ENCODE data around the gene TUBGCP4.
"Not testable (repeated sequence)": the region's sequence is repeated elsewhere in the genome, so short reads cannot be mapped to it uniquely, and the experiment has no call there.

The TUBGCP4 gene, protein sequence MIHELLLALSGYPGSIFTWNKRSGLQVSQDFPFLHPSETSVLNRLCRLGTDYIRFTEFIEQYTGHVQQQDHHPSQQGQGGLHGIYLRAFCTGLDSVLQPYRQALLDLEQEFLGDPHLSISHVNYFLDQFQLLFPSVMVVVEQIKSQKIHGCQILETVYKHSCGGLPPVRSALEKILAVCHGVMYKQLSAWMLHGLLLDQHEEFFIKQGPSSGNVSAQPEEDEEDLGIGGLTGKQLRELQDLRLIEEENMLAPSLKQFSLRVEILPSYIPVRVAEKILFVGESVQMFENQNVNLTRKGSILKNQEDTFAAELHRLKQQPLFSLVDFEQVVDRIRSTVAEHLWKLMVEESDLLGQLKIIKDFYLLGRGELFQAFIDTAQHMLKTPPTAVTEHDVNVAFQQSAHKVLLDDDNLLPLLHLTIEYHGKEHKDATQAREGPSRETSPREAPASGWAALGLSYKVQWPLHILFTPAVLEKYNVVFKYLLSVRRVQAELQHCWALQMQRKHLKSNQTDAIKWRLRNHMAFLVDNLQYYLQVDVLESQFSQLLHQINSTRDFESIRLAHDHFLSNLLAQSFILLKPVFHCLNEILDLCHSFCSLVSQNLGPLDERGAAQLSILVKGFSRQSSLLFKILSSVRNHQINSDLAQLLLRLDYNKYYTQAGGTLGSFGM

DNA sequence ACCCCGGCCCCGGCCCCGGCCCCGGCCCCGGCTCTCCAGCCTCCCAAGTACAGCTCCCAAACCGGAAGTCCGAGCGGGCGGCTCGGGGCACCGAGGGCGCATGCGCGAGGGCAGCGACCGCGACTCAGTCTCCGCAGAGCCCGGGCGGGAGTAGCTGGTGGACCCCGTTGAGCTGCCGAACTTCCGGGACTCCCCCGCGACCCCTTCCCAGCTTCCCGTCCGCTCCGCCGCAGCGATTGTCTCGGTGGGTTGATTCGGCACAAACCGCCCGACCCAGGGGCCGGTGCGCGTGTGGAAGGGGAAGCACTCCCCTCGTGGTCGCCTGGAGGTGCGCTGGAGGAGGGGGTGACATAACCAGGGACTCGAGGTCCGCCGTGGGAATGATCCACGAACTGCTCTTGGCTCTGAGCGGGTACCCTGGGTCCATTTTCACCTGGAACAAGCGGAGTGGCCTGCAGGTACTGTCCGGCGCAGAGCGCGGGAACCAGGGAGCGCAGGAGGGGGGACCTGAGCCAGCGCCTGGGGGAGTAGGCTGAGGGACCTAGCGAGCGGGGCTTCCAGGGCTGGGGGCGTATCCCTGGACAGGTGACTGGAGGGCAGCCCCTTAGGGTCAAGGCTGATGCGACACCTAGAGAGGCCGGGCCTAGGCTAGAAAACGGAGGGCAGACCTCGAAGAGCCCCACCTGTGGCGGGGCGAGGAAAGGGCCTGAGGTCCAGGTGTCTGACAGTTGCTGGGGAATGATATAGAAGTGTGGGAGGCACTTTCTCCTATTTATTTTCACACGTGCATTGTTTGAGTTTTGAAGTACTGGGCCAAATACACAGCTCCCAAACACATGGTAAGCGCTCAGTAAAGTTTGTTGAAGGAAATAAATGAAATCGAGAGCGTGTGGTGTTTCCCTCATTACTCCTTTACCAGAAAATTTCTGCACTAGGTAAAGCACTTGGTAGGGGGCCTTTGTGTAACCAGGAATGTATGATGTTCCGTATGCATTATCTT, at the start of gene TUBGCP4, which contains the start of gene ZSCAN29:
Gene TUBGCP4, plus strand, starts transcription at position 127 of the 1,000 bp plus-strand sequence. Its CDS starts 254 bp downstream, at position 381.
Gene ZSCAN29, minus strand, starts transcription at position 69 of the 1,000 bp plus-strand sequence. CDS start 1,130 bp downstream, outside the sequence.
- peak; percentile 23 for DNase-seq

DNA sequence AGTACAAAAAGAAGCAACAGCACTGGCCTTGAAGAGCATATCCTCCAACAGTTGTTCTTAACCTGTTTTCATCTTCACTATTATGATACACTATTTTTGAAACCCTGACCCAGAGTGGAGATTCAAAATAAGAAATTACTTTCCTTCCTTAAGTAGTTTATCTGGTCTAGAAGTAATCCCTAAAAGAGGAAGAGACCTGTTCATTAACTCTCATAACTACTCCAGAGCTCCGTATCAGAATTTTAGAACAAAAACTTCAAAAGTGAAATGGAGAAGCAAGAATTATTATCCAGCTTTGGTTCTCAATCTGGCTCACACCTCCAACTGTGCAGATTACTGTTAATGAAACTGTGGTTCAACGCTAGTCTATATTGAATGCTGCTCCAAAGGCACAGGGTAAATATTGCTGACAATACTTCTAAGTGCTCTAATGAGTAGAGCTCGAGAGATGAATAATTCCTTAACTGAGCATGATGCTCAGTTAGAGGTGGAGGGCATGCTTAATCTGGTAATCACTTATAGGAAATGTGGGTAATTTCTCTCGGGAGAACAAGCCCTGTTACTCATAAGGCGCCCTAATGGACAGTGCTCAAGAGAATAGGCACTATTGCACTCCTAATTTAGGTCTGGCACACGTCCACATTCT, 45.7 kb upstream of the TUBGCP4 start:
- DNase-seq: no peak

DNA sequence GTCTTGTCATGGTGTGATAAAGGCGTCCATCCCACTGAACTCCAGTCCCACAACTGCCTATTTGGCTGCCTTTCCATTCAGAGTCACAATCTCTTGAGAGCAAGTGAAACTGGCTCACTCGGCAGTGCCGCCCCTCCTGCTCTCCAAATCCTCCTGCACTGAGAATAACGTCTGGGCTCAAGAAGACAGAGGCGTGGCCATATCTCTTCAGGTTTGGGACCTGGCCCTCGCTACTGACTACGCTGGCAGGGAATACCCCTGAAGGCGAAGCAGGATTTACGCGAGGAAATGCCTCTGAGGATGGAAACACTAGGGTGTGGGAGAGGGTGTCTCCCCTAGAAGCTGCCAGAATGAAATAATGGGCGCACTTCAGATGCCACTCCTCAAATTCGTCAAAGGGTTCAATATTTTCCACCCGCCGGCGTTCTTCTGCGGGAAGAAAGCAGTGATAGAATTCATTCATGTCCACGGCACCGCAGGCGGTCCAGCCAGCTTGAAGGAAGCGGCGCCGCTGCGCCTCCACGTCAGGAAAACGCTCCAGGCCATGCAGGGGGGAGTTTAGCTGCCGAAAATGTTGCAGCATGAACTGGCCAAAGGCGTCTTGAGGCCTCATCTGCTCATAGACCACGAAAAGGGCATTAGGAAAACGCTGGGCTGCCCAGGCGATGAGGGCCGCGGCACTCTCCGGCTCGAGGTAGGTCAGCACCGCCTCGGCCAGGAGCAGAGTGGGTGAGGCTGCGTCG, 41.5 kb upstream of the TUBGCP4 start:
- no peak for DNase-seq

DNA sequence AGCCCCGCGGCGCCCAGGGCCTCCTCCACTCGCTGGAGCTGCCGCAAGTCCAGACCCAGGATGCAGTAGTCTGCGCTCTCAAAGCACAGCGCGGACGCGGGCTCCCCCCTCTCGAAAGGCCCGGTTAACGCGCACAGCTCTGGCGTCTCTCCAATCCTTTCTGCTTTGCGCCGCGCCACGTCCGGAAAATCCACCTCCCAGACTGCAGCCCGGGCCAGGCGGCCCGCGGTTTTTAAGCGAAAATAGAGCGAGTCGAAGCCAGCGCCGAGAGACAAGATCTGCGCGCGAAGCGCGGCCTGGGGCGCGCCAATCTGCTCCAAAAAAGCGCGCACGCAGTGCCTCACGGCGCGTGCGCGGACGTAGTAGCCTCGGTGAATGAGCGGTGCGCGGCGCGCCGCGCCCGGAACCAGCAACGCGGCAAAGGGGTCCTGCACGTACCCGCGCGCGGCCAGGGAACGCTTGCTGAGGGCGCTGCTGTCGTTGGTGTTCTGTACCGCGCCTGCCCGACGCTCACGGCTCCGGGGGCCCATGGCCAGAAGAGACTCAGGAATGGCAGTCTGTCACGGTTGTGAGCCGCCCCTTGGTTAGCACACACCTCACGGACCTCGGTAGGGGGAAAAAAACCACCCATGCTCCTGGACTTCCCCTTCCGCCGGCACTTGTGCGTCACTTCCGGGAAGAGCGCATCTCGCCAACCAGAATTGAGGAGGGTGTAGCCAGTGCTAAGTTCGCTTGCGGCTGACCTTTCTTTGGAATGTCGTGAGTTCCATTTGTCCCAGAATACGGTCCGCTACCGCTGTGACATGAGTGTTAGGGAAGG, 40.7 kb upstream of the TUBGCP4 start, which contains the start of gene LCMT2:
Gene LCMT2, minus strand, starts transcription at position 614 of the 820 bp plus-strand sequence. Its CDS starts 84 bp downstream, at position 530.
- peak; percentile 60 for DNase-seq

DNA sequence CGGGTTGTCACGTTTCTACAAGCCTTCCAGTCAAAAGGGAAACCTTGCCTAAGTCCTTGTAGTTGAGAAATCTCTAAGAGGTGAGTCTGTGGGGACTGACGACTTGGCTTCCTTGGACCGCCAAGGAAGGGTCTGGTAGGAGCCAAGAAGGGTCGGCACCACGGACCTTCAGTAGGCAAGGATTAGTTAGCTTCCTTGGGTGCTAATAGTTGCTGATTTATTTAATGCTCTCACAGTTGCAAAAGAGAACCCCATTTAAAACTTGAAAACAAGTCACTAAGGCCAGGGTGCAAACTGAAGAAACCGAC, 40.2 kb upstream of the TUBGCP4 start:
- DNase-seq: no peak

DNA sequence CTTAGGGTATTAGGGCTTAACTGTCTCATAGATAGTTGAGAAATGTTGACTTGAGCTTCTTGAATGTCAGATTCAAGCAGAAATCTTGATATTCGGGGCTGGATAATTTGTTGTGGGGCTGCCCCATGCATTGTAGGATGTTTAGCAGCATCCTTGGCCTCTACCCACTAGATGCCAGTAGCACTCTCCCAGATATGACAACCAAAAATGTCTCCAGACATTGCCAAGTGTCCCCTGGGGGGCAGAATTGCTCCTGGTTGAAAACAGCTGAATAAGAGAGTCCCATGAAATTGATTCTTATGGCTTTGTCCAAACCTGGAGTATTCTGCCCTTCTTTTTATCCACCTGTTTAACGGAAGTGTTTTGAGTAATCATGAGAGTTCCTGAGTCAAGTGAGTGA, 24.6 kb upstream of the TUBGCP4 start:
- DNase-seq: no peak

DNA sequence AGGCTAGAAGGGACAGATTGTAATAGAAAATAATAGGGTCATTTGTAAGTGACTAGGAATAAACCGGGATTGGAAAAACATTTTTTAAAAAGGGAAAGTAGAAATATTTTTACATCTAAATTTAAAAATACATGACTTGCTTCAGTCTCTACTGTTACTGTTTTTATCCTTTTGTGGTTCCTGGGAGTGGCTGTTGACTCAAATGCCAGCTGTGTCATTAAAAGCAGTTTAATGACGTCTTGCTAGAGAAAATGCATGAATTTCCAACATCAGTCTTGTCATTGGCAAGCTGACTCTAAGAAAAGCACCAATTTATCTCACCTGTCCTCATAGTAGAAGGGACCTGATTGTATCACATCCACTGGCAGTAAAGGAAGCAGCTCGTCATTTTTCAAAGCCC, 23.8 kb upstream of the TUBGCP4 start:
- DNase-seq: no peak

DNA sequence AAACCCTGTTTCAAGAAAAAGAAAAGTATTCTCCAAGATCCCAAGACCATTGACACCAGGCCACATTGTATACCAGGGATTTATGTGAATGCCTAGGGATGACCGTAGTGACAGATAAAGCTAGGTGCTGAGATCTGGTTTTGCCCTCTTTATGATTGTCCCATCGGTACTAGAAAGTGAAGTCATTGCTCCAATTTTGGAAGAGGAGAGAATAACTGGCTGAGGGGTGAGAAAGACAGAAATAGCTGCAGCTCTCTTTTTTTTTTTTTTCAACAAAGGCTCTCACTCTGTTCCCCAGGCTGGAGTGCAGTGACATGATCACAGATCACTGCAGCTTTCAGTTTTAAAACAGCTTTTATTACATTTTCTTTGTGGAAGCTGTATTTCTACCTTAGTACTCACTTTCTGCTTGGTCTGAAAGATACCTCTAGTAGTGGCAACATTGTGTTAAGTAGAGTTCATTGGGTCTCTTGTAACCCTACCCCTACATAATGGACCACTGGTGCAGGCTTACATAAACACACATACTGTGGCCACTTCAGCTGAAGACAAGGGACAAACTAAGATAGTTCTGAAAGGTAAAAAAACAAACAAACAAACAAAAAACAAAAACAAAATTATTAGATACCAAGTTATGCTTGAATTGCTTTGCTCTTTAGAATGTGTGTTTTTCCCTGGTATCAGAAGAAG, 18.1 kb upstream of the TUBGCP4 start:
- DNase-seq: no peak

DNA sequence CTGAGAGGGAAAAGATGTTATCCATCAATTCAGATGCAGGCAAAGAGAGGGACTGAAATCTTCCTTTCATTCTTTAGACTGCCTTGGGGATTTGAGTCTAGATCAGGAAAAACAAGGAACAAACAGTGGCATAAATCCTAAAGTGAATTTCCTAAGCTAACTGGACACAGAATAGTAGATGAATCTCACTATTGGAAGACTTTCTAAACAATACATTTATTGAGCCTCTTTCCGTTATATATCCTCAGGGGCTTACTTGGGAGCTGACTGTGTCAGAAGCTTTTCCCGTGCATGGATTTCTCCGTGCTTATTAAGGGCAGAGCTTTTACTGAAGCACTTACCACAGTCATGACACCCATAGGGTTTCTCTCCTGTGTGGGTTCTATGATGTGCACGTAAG, 10.1 kb upstream of the TUBGCP4 start:
- DNase-seq: no peak

DNA sequence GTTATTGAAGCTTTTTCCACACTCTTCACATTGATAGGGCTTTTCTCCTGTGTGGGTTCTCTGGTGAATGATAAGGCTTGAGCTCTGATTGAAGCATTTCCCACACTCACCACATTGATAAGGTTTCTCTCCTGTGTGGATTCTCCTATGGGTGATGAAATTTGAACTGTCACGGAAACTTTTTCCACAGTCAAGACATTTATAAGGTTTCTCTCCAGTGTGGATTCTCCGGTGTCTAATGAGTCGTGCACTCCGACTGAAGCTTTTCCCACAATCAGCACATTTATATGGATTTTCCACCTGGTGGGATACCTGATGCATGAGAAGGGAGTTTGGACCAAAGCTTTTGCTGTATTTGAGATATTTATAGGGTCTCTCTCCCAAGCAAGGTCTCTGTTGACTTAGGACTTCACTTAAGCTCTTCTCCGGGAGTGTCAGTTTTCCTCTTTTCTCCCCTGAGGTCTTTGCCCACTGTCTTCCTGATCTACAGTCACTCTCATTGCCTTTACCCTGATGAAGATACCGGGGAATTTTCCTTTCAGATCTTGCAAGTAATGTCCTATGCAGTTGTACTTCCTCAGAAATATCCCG, 9.5 kb upstream of the TUBGCP4 start:
- no peak for DNase-seq

DNA sequence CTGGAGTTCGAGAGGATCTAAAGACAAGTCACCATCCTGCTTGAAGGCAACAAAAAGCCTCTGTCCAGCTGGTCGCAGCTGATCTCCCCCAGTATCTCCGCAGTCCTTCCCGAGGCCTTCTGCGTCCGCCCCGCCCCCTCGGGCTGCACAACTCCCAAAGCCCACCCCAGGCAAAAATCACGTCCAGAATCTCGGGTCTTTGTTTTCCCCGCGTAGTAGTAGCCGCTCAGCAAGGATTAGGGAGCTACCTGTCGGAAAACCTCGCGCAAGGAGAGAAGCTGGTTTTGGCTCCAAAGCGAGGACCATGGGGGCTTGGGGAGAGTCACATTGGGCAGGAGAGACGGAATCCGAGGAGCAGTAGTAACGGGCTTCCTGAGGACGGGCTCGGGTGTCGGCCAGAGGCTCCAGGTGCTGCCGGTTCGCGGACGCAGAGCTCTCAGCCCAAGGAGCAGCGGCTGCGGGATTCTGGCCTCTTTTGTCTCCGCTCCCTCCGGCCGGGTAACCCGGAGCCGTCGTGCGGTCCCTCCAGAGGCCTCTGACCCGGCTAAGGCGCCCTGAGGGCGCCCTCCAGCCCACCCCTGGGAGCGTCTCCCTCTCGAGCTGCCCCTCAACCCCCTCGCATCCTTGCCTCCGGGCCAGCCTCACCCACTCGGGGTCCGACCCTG, 459 bp upstream of the TUBGCP4 start:
- no peak for DNase-seq

DNA sequence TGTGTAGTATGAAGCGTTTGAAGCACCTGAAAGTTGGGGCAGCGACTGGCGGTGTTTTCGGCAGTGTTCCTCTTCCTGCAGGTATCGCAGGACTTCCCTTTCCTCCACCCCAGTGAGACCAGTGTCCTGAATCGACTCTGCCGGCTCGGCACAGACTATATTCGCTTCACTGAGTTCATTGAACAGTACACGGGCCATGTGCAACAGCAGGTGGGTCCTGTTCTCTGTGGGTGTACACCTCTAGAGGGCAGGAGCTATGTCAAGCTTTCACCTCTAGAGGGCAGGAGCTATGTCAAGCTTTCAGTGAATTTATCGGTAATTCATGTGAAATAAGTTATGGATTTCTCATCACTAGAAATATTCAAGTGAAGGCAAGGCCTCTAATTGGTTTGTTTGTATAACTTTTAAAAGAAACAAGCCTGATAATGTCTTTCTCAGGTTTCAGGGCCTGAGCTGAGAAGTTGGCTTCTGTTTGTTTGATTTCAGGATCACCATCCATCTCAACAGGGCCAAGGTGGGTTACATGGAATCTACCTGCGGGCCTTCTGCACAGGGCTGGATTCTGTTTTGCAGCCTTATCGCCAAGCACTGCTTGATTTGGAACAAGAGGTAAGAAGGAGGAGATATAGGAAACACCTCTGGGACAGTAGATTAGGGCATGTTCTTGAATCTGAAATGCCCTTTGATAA, 5.3 kb downstream of the TUBGCP4 start:
- DNase-seq: no peak

DNA sequence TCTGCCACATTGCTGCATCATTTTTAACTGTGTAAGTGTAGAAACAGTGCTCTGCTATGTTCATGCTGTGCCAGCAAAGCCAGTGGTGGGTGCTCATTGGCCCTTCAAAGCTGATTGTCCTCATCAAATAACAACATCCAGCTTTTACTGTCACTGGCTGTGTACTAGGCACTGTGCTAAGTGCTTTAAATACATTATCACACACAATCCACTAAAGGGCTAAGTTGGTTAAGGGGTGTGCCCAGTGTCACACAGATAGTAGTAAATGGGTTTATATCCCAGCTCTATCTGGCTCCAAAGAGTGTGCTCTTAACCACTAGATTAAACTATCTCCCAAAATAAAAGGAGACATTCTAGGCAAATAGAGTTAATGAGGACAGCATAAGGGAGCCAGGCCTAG, 7.7 kb downstream of the TUBGCP4 start:
- no peak for DNase-seq

DNA sequence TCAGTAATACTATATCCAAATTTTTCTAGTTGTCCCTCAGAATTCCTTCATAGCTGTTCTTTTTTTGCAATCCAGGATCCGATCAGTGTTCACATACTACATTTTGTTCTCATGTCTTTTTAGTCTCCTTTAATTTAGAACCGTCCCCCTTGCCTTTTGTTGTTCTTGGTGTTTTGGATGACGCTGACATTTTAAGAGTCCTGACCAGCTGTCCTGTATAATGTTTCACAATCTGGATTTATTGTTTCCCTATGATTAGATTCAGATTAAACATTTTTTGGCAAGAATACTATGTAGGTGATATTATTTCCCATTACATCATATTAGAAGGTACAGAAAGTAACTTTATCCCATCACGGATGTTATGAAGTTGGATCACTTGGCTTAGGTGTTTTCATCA, 11.4 kb downstream of the TUBGCP4 start:
- DNase-seq: no peak

DNA sequence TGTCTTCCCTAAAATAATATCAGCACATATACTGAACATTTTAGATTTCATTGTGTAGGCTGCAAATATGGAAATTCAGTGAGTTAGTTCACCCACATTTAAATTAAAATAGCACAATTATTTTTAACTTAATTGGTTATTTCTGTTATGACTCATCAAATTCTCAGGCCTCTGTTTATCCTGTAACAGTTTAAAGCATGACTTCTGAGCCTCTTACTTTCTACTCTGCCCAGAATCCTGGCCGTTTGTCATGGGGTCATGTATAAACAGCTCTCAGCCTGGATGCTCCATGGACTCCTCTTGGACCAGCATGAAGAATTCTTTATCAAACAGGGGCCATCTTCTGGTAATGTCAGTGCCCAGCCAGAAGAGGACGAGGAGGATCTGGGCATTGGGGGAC, 12.2 kb downstream of the TUBGCP4 start:
- DNase-seq: no peak

DNA sequence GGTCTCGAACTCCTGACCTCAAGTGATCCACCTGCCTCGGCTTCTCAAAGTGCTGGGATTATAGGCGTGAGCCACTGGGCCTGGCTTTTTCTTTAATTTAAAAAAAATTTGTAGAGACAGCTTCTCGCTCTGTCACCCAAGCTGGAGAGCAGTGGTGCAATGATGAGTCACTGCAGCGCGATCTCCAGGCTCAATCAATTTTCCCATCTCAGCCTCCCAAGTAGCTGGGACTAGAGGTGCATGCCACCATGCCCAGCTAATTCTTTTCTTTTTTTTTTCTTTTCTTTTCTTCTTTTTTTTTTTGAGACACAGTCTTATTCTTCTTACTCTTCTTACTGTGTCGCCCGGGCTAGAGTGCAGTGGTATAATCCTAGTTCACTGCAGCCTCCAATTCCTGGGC, 19.8 kb downstream of the TUBGCP4 start:
- no peak for DNase-seq

DNA sequence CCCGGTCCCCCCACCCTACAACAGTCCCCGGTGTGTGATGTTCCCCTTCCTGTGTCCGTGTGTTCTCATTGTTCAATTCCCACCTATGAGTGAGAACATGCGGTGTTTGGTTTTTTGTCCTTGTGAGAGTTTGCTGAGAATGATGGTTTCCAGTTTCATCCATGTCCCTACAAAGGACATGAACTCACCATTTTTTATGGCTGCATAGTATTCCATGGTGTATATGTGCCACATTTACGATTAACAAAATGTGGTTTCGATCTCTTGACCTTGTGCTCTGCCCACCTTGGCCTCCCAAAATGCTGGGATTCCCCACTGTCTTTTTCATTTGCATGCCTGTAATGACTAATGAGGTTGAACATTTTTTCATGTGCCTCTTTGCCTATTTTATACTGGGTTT, 22.7 kb downstream of the TUBGCP4 start:
- not testable (repeated sequence) for DNase-seq

DNA sequence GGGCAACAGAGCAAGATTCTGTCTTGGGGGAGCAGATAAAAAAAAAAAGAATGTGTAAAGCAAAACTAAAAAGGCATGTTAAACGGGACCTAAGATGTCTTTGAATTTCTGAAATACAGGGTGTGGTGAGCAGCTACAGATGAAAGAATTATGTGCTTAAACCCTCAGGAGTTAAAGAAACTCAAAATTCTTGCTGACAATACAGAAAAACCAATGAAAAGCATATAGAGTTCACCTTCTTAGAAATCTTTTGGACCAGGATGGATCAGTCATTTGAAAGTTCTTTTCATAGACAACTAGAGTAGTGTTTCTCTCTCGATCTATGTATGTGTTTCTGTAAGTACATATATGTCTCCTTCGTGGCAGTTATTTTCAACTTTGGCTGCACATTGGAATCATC, 31.4 kb downstream of the TUBGCP4 start:
- no peak for DNase-seq

DNA sequence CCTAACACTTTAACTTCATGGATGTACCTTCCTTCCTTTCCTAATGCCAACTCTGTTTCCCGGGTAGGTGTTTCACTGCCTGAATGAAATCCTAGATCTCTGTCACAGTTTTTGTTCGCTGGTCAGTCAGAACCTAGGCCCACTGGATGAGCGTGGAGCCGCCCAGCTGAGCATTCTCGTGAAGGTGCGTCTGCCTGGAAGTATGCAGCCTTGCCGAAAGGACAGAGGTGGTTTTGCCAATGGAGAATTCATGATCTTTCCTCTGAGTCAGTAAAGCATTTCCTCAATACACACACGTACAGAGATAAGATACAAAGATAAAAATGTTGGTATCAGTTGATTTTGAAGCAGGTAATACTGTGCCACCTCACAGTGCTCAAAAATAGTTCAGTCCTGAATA, 32.7 kb downstream of the TUBGCP4 start:
- DNase-seq: no peak
